ENCODE data around the gene CERS2. TPM values are rescaled to one million over a fixed set of nuclear protein-coding genes. Genes with fewer than 3 reads are reported as not detected.

The CERS2 gene
- polyA plus RNA-seq, 1 of the 3 experiments (the other 2 are of a cell fraction) = 150 TPM

DNA sequence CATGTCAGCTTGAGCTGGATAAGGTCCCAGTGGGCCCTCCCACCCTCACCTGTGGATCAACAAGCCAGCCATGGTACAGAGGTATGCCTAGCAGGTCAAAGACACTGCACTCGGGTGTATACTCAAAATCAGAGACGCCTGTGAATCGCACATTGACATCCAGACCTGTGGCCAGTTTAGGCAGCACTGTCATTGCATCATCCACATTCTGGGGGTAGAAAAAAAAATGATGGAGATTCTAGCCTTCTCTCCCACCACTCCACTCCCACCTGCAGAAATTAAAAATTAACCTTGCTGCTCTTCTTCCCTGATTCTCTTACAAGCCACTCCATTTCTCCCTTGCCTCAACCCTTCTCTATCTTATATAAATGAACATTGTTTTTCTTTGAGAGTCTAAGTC, 25.8 kb upstream of the CERS2 start:
- CTCF ChIA-PET = interaction anchor here (15.9 kb wide), 1 partner anchor 20 kb away, joined by 371 read pairs; the partner anchor contains the start of genes ANXA9 and CERS2
- 0 out of 2 replicates have a peak, but pooled peaks cover 4% of the 10 kb centered on the region for H3K79me2 ChIP-seq (ENCODE audit: insufficient read depth)
- peaks cover 0 to 11% of the 10 kb centered on the region in 2 experiments for H3K36me3 ChIP-seq (replicated peaks in 1 of 2; ENCODE audit: control insufficient read depth in 1 of 2, insufficient read depth in 2 of 2, low read length in 1 of 2)
- no peak for DNase-seq
- TF ChIP-seq MXI1 (IDR thresholded peaks at IDR 0.05; ENCODE audit: low read depth, low read length) (no peak), MEF2A (IDR thresholded peaks at IDR 0.05; ENCODE audit: borderline replicate concordance, low read depth) (no peak), RAD21 (IDR thresholded peaks at IDR 0.05; ENCODE audit: low read length) (no peak), SMC3 (IDR thresholded peaks at IDR 0.05; ENCODE audit: low read depth, low read length) (no peak), GATA2 (CRISPR knock-in tag; IDR thresholded peaks at IDR 0.05) (no peak), RXRA (IDR thresholded peaks at IDR 0.05; ENCODE audit: borderline replicate concordance, low read depth) (no peak), SIN3A (IDR thresholded peaks at IDR 0.05; ENCODE audit: borderline replicate concordance, low read depth, low read length) (no peak), FOXJ3 (CRISPR knock-in tag; IDR thresholded peaks at IDR 0.05) (no peak), RCOR1 (IDR thresholded peaks at IDR 0.05; ENCODE audit: low read length) (no peak), TEAD4 (IDR thresholded peaks at IDR 0.05; ENCODE audit: borderline replicate concordance, insufficient read depth) (no peak), REST (IDR thresholded peaks at IDR 0.05; ENCODE audit: low read depth, low read length) (no peak), TCF12 (IDR thresholded peaks at IDR 0.05) (no peak)
- no peaks in the 10 kb centered on the region for H3F3A ChIP-seq (replicated peaks; ENCODE audit: insufficient read depth)
- no peak overlapping the region for H3K27ac ChIP-seq (ENCODE audit: low read depth in 2 of 2, low read length in 1 of 2)
- no peak overlapping the region for H3K9ac ChIP-seq
- no peak overlapping the region for H3K4me3 ChIP-seq (ENCODE audit: low read depth in 2 of 2, low read length in 1 of 2)
- H3K9me3 ChIP-seq = no peaks in the 10 kb centered on the region
- H3K4me2 ChIP-seq = no peak overlapping the region
- H3K27me3 ChIP-seq (ENCODE audit: insufficient read depth) = no peaks in the 10 kb centered on the region
- no peaks in the 10 kb centered on the region for H4K20me1 ChIP-seq (ENCODE audit: insufficient read depth)
- H3K9me2 ChIP-seq = no peaks in the 10 kb centered on the region
- WGBS (ENCODE audit: low lambda C conversion rate) = 100% methylated on average over 3 of the region's 3 CpGs
- peaks cover 0 to 4% of the 10 kb centered on the region in 2 experiments; a peak in 2 of 4 replicates for H3K4me1 ChIP-seq (ENCODE audit: control insufficient read depth in 1 of 2, insufficient read depth in 2 of 2, low read depth in 1 of 2, low read length in 1 of 2)
- H2AFZ ChIP-seq (ENCODE audit: low read depth) = no peak overlapping the region
- POLR2A ChIA-PET = no interaction called here

- Histone ChIP-seq H3K4me2 (no peak overlapping the region), H3F3A (replicated peaks; ENCODE audit: insufficient read depth) (no peaks in the 10 kb centered on the region), H3K9me2 (no peaks in the 10 kb centered on the region), H2AFZ (ENCODE audit: low read depth) (no peak overlapping the region), H3K9ac (no peak overlapping the region), H4K20me1 (ENCODE audit: insufficient read depth) (no peaks in the 10 kb centered on the region), H3K79me2 (ENCODE audit: insufficient read depth) (0 out of 2 replicates have a peak, but pooled peaks cover 1% of the 10 kb centered on the region), H3K27ac (ENCODE audit: low read depth in 2 of 2, low read length in 1 of 2) (no peak overlapping the region), H3K4me3 (ENCODE audit: low read depth in 2 of 2, low read length in 1 of 2) (no peak overlapping the region), H3K4me1 (ENCODE audit: control insufficient read depth in 1 of 2, insufficient read depth in 2 of 2, low read depth in 1 of 2, low read length in 1 of 2) (peaks cover 0 to 3% of the 10 kb centered on the region in 2 experiments; a peak in 1 of 4 replicates), H3K36me3 (replicated peaks in 1 of 2; ENCODE audit: control insufficient read depth in 1 of 2, insufficient read depth in 2 of 2, low read length in 1 of 2) (peaks cover 0 to 11% of the 10 kb centered on the region in 2 experiments), H3K9me3 (no peaks in the 10 kb centered on the region), H3K27me3 (ENCODE audit: insufficient read depth) (no peaks in the 10 kb centered on the region)
- ChIA-PET POLR2A (interaction anchor here (1.2 kb wide), 1 partner anchor 48 kb away, joined by 3 read pairs; no protein-coding TSS in a partner anchor), CTCF (interaction anchor here (0.8 to 15.9 kb wide), 2 partner anchors 20 to 25 kb away, joined by 3 to 371 read pairs; partner anchors contain the start of genes ANXA9 and CERS2)
- DNase-seq = no peak
- TF ChIP-seq CHD2 (IDR thresholded peaks at IDR 0.05; ENCODE audit: low read length, partially characterized antibody) = no peak
- no peak for TF ChIP-seq RCOR1 (IDR thresholded peaks at IDR 0.05; ENCODE audit: low read length)
- TF ChIP-seq GATA2 (CRISPR knock-in tag; IDR thresholded peaks at IDR 0.05) = no peak
- TF ChIP-seq ELF1 (IDR thresholded peaks at IDR 0.05) = no peak
- no peak for TF ChIP-seq NRF1 (IDR thresholded peaks at IDR 0.05; ENCODE audit: low read depth, low read length)
- TF ChIP-seq RXRA (IDR thresholded peaks at IDR 0.05; ENCODE audit: borderline replicate concordance, low read depth) = no peak
- no peak for TF ChIP-seq FOSL2 (IDR thresholded peaks at IDR 0.05; ENCODE audit: borderline replicate concordance, low read depth)
- no peak for TF ChIP-seq MXI1 (IDR thresholded peaks at IDR 0.05; ENCODE audit: low read depth, low read length)
- TF ChIP-seq YY1 (IDR thresholded peaks at IDR 0.05; ENCODE audit: low read depth) = no peak
- TF ChIP-seq FOXM1 (IDR thresholded peaks at IDR 0.05; ENCODE audit: low read depth) = no peak
- TF ChIP-seq, protein P1, sequence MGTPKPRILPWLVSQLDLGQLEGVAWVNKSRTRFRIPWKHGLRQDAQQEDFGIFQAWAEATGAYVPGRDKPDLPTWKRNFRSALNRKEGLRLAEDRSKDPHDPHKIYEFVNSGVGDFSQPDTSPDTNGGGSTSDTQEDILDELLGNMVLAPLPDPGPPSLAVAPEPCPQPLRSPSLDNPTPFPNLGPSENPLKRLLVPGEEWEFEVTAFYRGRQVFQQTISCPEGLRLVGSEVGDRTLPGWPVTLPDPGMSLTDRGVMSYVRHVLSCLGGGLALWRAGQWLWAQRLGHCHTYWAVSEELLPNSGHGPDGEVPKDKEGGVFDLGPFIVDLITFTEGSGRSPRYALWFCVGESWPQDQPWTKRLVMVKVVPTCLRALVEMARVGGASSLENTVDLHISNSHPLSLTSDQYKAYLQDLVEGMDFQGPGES (IDR thresholded peaks at IDR 0.05; ENCODE audit: low read depth, low read length) = no peak
- no peak for TF ChIP-seq RFX5 (IDR thresholded peaks at IDR 0.05; ENCODE audit: low read length)
- no peak for TF ChIP-seq MEF2A (IDR thresholded peaks at IDR 0.05; ENCODE audit: borderline replicate concordance, low read depth)
- no peak for TF ChIP-seq EP300 (IDR thresholded peaks at IDR 0.05; ENCODE audit: borderline replicate concordance in 1 of 2, low read depth in 1 of 2, low read length in 1 of 2)
- 94% methylated on average over 2 of the region's 2 CpGs for WGBS (ENCODE audit: low lambda C conversion rate)
Observed at GRCh38 chr1:150999926-151000325, 25.3 kb upstream of the CERS2 start.
